Panc1 (cell line): ENCODE measurements around the gene CALM1. TPM values are rescaled to one million over a fixed set of nuclear protein-coding genes. Genes with fewer than 3 reads are reported as not detected.

ENCODE experiments used
- ATAC-seq: fragments of 200-7000 bp; cut with Tn5 transposase; 2 replicates; pipeline ENCODE4 v1.9.1; 2020; ENCODE audit warnings: mild to moderate bottlenecking, moderate library complexity
- BruUV-seq: library from RNA; stranded (reverse); fragments of 400-500 nt; replicated peaks from 2 replicates; lab custom pipeline; 2021; lab: Mats Ljungman, UMichigan
- CTCF ChIA-PET: fragments of 300-600 bp; sonication (Branson Sonifier 250); formaldehyde crosslinking; loops from one replicate; lab custom pipeline; 2022; ENCODE audit warnings: antibody characterized with exemption; lab: Charles Lee
- POLR2A ChIA-PET: fragments of 300-600 bp; sonication (Branson Sonifier 250); formaldehyde crosslinking; loops from one replicate; lab custom pipeline; 2022; ENCODE audit warnings: antibody characterized with exemption; lab: Charles Lee
- DNase-seq: peaks from one replicate; pipeline ENCODE4 v3.0.0-alpha.2; 2010; ENCODE audit warnings: low read depth, low spot score
- H3K27ac ChIP-seq: 2 replicates; pipeline ENCODE4 v1.5.1; 2011; ENCODE audit warnings: mild to moderate bottlenecking, low read length, inconsistent platforms
- H3K27me3 ChIP-seq: fragments of 200-500 bp; sonication (Bioruptor generic); 2 replicates; pipeline ENCODE4 v1.6.0; 2014; ENCODE audit warnings: low read length, inconsistent platforms; ENCODE audit not compliant: control insufficient read depth, insufficient read depth
- H3K36me3 ChIP-seq: fragments of 200-500 bp; sonication (Bioruptor generic); 2 replicates; pipeline ENCODE4 v1.5.1; 2014; ENCODE audit warnings: inconsistent platforms, mild to moderate bottlenecking, low read length, moderate library complexity; ENCODE audit not compliant: control insufficient read depth, insufficient read depth
- H3K4me1 ChIP-seq: 2 replicates; pipeline ENCODE4 v1.5.1; 2011; ENCODE audit warnings: inconsistent platforms, mild to moderate bottlenecking, low read length, moderate library complexity; ENCODE audit not compliant: control insufficient read depth, insufficient read depth
- H3K4me3 ChIP-seq, 2 experiments: 2 replicates each; pipeline ENCODE4 v1.5.1; 2011 to 2012; ENCODE audit warnings: low read depth in 2 of 2, low read length in 2 of 2, mild to moderate bottlenecking in 2 of 2, inconsistent platforms in 1 of 2, moderate library complexity in 1 of 2
- H3K9me3 ChIP-seq: fragments of 200-500 bp; sonication (Bioruptor generic); 2 replicates; pipeline ENCODE4 v1.5.1; 2014; ENCODE audit warnings: low read depth, mild to moderate bottlenecking, inconsistent platforms, low read length, moderate library complexity; ENCODE audit not compliant: control insufficient read depth, insufficient read depth
- POLR2AphosphoS5 ChIP-seq: IDR thresholded peaks from 2 replicates; pipeline ENCODE4 v1.6.1; 2012; ENCODE audit warnings: mild to moderate bottlenecking, low read depth, low read length, moderate library complexity
- SIN3A ChIP-seq: IDR thresholded peaks from 2 replicates; pipeline ENCODE4 v1.6.1; 2012; ENCODE audit warnings: low read depth, mild to moderate bottlenecking, low read length, moderate library complexity, borderline replicate concordance; ENCODE audit not compliant: insufficient read depth
- TCF7L2 ChIP-seq: IDR thresholded peaks from 2 replicates; pipeline ENCODE4 v1.6.1; 2011; ENCODE audit warnings: mild to moderate bottlenecking, low read depth, low read length, inconsistent platforms
- in situ Hi-C: cut with HindIII; loops from 2 replicates; pipeline ENCODE4 v1.10.0; 2016; ENCODE audit warnings: low sequenced_read_pairs, low pct_unique_long_range_greater_than_20kb
- intact Hi-C: fragments of 100-400 bp; cut with micrococcal nuclease; formaldehyde crosslinking; loops from one replicate; pipeline ENCODE4 v1.10.0; 2022; ENCODE audit not compliant: unreplicated experiment
- total RNA-seq: library from RNA; stranded (reverse); gene quantifications from one replicate; pipeline ENCODE4 v1.2.1, GENCODE V29; 2021; ENCODE audit not compliant: unreplicated experiment
- TF ChIP-seq, protein P1 (sequence below): fragments of 450-650 bp; IDR thresholded peaks from 2 replicates; pipeline ENCODE4 v1.5.1; 2017; ENCODE audit warnings: mild to moderate bottlenecking
- TF ChIP-seq, protein P2 (sequence below), 2 experiments: IDR thresholded peaks; 2 replicates each; pipeline ENCODE4 v1.6.1; 2011 to 2012; ENCODE audit warnings: low read depth in 2 of 2, control low read depth in 1 of 2, low read length in 1 of 2, mild to moderate bottlenecking in 1 of 2, moderate library complexity in 1 of 2; ENCODE audit not compliant: insufficient read depth in 1 of 2

CALM1 gene
- total RNA-seq, 1 experiment from 2014 or later: 182 TPM

GRCh38 chr14:90456551-90456950, 59.7 kb downstream of the CALM1 start:
- POLR2A ChIA-PET: no interaction called here
- Histone ChIP-seq H3K36me3 (no peaks in the 10 kb centered on the region), H3K27me3 (no peaks in the 10 kb centered on the region), H3K27ac (no peak overlapping the region), H3K4me3 (no peak overlapping the region), H3K9me3 (no peaks in the 10 kb centered on the region), H3K4me1 (no peaks in the 10 kb centered on the region)
- CTCF ChIA-PET: no interaction called here
- intact Hi-C loops (no loop called here), in situ Hi-C loops (no loop called here)
- ATAC-seq (no peak; the same call in 1 of the 2 replicates), DNase-seq (no peak)
- BruUV-seq: no TSS peak
- TF ChIP-seq TCF7L2 (no peak), POLR2AphosphoS5 (no peak), SIN3A (no peak)
- TF ChIP-seq, protein P1, sequence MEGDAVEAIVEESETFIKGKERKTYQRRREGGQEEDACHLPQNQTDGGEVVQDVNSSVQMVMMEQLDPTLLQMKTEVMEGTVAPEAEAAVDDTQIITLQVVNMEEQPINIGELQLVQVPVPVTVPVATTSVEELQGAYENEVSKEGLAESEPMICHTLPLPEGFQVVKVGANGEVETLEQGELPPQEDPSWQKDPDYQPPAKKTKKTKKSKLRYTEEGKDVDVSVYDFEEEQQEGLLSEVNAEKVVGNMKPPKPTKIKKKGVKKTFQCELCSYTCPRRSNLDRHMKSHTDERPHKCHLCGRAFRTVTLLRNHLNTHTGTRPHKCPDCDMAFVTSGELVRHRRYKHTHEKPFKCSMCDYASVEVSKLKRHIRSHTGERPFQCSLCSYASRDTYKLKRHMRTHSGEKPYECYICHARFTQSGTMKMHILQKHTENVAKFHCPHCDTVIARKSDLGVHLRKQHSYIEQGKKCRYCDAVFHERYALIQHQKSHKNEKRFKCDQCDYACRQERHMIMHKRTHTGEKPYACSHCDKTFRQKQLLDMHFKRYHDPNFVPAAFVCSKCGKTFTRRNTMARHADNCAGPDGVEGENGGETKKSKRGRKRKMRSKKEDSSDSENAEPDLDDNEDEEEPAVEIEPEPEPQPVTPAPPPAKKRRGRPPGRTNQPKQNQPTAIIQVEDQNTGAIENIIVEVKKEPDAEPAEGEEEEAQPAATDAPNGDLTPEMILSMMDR: no peak
- TF ChIP-seq, protein P2, sequence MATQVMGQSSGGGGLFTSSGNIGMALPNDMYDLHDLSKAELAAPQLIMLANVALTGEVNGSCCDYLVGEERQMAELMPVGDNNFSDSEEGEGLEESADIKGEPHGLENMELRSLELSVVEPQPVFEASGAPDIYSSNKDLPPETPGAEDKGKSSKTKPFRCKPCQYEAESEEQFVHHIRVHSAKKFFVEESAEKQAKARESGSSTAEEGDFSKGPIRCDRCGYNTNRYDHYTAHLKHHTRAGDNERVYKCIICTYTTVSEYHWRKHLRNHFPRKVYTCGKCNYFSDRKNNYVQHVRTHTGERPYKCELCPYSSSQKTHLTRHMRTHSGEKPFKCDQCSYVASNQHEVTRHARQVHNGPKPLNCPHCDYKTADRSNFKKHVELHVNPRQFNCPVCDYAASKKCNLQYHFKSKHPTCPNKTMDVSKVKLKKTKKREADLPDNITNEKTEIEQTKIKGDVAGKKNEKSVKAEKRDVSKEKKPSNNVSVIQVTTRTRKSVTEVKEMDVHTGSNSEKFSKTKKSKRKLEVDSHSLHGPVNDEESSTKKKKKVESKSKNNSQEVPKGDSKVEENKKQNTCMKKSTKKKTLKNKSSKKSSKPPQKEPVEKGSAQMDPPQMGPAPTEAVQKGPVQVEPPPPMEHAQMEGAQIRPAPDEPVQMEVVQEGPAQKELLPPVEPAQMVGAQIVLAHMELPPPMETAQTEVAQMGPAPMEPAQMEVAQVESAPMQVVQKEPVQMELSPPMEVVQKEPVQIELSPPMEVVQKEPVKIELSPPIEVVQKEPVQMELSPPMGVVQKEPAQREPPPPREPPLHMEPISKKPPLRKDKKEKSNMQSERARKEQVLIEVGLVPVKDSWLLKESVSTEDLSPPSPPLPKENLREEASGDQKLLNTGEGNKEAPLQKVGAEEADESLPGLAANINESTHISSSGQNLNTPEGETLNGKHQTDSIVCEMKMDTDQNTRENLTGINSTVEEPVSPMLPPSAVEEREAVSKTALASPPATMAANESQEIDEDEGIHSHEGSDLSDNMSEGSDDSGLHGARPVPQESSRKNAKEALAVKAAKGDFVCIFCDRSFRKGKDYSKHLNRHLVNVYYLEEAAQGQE (IDR thresholded peaks at IDR 0.05; ENCODE audit: insufficient read depth in 1 of 2, low read depth in 2 of 2, low read length in 1 of 2): no peak

GRCh38 chr14:90457186-90457585, 60.4 kb downstream of the CALM1 start:
- ChIA-PET POLR2A (no interaction called here), CTCF (no interaction called here)
- no peak for TF ChIP-seq SIN3A
- H3K4me1 ChIP-seq: no peaks in the 10 kb centered on the region
- no peak for DNase-seq
- BruUV-seq: no TSS peak
- no peak for ATAC-seq
- in situ Hi-C loops: no loop called here
- no peaks in the 10 kb centered on the region for H3K36me3 ChIP-seq
- H3K9me3 ChIP-seq: no peaks in the 10 kb centered on the region
- H3K4me3 ChIP-seq: no peak overlapping the region
- H3K27ac ChIP-seq: no peak overlapping the region
- intact Hi-C loops: no loop called here
- no peaks in the 10 kb centered on the region for H3K27me3 ChIP-seq

Other genes starting within 250 kb of the CALM1 start
- 112 TPM for gene PSMC1, start 140.5 kb upstream of the CALM1 start, total RNA-seq
- gene NRDE2, start 65.1 kb upstream of the CALM1 start, total RNA-seq: 16.5 TPM